GM12891 (cell line): ENCODE measurements around the gene JCHAIN. TPM values are rescaled to one million over a fixed set of nuclear protein-coding genes. Genes with fewer than 3 reads are reported as not detected.

Experiments used
- DNase-seq: peaks from one replicate; pipeline ENCODE4 v3.0.0; 2011; ENCODE audit warnings: low spot score; ENCODE audit not compliant: insufficient read length
- FAIRE-seq: peaks from 2 replicates; lab custom pipeline; 2011; peaks lifted over from hg19 to GRCh38; lab: Jason Lieb, UNC
- PAX5 ChIP-seq: IDR thresholded peaks from 2 replicates; pipeline ENCODE4 v1.6.1; 2011; ENCODE audit warnings: low read length, moderate library complexity, mild to moderate bottlenecking; ENCODE audit not compliant: insufficient read depth, severe bottlenecking
- POLR2A ChIP-seq: IDR thresholded peaks from 2 replicates; pipeline ENCODE4 v1.6.1; 2011; ENCODE audit warnings: low read depth, low read length, control low read depth
- POLR2AphosphoS5 ChIP-seq: IDR thresholded peaks from 2 replicates; pipeline ENCODE4 v1.6.1; 2011; ENCODE audit warnings: low read depth, low read length, control low read depth
- POU2F2 ChIP-seq: IDR thresholded peaks from 2 replicates; pipeline ENCODE4 v1.6.1; 2011; ENCODE audit warnings: low read depth, mild to moderate bottlenecking, control low read depth, low read length, moderate library complexity
- SPI1 ChIP-seq: IDR thresholded peaks from 2 replicates; pipeline ENCODE4 v1.6.1; 2011; ENCODE audit warnings: low read depth, low read length, control low read depth
- TAF1 ChIP-seq: IDR thresholded peaks from 2 replicates; pipeline ENCODE4 v1.6.1; 2011; ENCODE audit warnings: low read depth, low read length, control low read depth
- polyA plus RNA-seq: library from polyadenylated mRNA; unstranded; fragments of >200 nt; gene quantifications from one replicate; pipeline ENCODE4 v1.2.1, GENCODE V29; 2012; ENCODE audit warnings: low read depth, missing spikeins, inconsistent platforms; ENCODE audit not compliant: missing spikeins

JCHAIN gene
- 110 TPM for polyA plus RNA-seq

- FAIRE-seq (peak; percentile 64), DNase-seq (no peak)
- no peak for TF ChIP-seq POLR2A
- no peak for TF ChIP-seq POLR2AphosphoS5
- TF ChIP-seq SPI1 = peak; percentile 24; the same call in 1 of the 2 replicates
Observed at GRCh38 chr4:70666369-70666768, at the start of gene JCHAIN. JCHAIN (minus strand) TSS chr4:70666508; CDS start chr4:70666490, 18 bp downstream.

- DNase-seq (no peak), FAIRE-seq (no peak)
- TF ChIP-seq TAF1 (no peak), PAX5 (no peak), SPI1 (no peak), POLR2AphosphoS5 (no peak), POLR2A (no peak), POU2F2 (no peak)
Observed at GRCh38 chr4:70715097-70715496, 48.8 kb upstream of the JCHAIN start.

GRCh38 chr4:70714079-70714887 lies 48.0 kb upstream of the JCHAIN start:
- DNase-seq (no peak), FAIRE-seq (peak; percentile 74)
- TF ChIP-seq SPI1 = no peak
- no peak for TF ChIP-seq POLR2A
- TF ChIP-seq POU2F2 = no peak
- no peak for TF ChIP-seq TAF1
- TF ChIP-seq PAX5 = no peak
- no peak for TF ChIP-seq POLR2AphosphoS5

GRCh38 chr4:70713453-70714078 lies 47.3 kb upstream of the JCHAIN start:
- FAIRE-seq (peak; percentile 74), DNase-seq (no peak)
- TF ChIP-seq POLR2AphosphoS5 (no peak), SPI1 (peak; percentile 58)

GRCh38 chr4:70712604-70713452 lies 46.5 kb upstream of the JCHAIN start:
- no peak for TF ChIP-seq TAF1
- no peak for TF ChIP-seq PAX5
- TF ChIP-seq POLR2A = no peak
- no peak for TF ChIP-seq SPI1
- no peak for TF ChIP-seq POU2F2
- no peak for TF ChIP-seq POLR2AphosphoS5
- FAIRE-seq = no peak

GRCh38 chr4:70712150-70712549 lies 45.8 kb upstream of the JCHAIN start:
- FAIRE-seq (no peak), DNase-seq (no peak)
- no peak for TF ChIP-seq POLR2AphosphoS5
- no peak for TF ChIP-seq TAF1
- TF ChIP-seq POLR2A = no peak
- TF ChIP-seq POU2F2 = no peak
- no peak for TF ChIP-seq PAX5
- no peak for TF ChIP-seq SPI1

More at GRCh38 chr4:70712604-70713452, 46.5 kb upstream of the JCHAIN start:
- DNase-seq = no peak

- FAIRE-seq = peak; percentile 31
Observed at GRCh38 chr4:70711599-70711998, 45.3 kb upstream of the JCHAIN start.

GRCh38 chr4:70709611-70710205 lies 43.4 kb upstream of the JCHAIN start:
- no peak for FAIRE-seq
- no peak for TF ChIP-seq POLR2AphosphoS5
- no peak for TF ChIP-seq TAF1
- no peak for TF ChIP-seq SPI1
- no peak for TF ChIP-seq PAX5
- no peak for TF ChIP-seq POLR2A
- no peak for TF ChIP-seq POU2F2
- no peak for DNase-seq

More at GRCh38 chr4:70711599-70711998, 45.3 kb upstream of the JCHAIN start:
- no peak for DNase-seq
- TF ChIP-seq POLR2A (no peak), POLR2AphosphoS5 (no peak), TAF1 (no peak), POU2F2 (no peak), PAX5 (no peak), SPI1 (no peak)
